Stimulated activated CD4-positive, alpha-beta T cell treated with anti-CD3 and anti-CD28 coated beads, TNF-alpha, amount 100 ng/mL, for 4 hours (primary cell): ENCODE data around the gene BPTF.
A peak's percentile ranks its signal among the peaks of the same experiment; 100 is the strongest.
"Not testable (repeated sequence)": the region's sequence is repeated elsewhere in the genome, so short reads cannot be mapped to it uniquely, and the experiment has no call there.

Experiments
- DNase-seq, 3 experiments: peaks; one replicate each; pipeline ENCODE4 v3.0.0-alpha.2; 2020; ENCODE audit warnings: low read depth in 3 of 3

BPTF gene

DNA sequence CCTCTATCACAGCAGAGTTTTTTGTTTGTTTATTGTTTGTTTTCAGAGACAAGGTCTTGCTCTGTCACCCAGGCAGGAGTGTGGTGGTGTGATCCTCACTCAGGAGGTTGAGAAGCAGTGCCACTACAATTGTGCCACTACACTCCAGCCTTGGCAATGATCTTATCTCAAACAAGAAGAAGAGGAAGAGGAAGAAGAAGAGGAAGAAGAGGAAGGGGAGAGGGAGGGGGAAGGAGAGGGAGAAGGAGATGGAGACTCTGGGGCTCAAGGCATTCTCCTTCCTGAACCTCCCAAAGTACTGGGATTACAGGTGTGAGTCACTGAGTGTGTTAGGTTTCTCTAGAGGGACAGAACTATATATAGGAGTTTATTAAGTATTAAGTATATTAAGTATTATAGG is 188.1 kb downstream of the BPTF start:
- DNase-seq = no peak

DNA sequence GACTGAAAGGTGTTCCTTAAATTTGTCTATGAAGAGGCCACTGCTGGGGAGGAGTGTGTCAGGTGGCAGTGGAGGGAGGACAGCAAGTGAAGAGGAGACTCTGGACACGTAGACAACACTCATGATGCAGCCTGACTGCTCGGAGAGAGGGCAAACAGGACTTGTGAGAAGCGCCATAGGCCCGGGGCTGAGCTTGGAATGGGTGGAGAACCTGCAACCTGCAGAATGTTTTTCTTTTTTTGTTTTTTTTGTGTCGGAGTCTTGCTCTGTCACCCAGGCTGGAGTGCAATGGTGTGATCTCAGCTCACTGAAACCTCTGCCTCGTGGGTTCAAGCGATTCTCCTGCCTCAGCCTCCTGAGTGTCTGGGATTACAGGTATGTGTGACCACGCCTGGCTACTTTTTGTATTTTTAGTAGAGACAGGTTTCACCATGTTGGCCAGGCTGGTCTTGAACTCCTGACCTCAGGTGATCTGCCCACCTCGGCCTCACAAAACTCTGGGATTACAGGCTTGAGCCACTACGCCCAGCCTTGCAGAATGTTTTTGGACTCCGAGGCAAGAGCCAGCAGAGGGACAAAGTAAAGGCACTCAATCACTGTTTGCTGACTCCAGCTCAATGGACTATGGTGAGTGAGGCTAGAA is 189.9 kb downstream of the BPTF start:
- no peak for DNase-seq

DNA sequence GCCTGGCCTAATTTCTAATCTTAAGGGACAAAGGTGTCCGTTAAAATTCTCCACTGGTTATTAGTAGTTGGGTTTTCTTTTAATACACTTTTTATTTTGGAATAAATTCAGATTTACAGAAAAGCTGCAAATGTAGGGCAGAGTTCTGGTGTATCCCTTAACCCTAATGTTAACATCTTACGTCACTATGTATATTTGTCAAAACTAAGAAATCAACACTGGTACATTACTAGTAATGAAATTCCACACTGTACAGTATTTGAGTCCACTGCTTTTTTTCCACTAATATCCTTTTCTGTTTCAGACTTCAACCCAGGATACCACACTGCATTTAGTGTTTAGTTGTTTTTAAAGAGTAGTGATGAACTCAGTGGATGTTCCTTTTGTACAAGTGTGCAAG is 191.5 kb downstream of the BPTF start:
- DNase-seq = no peak

- DNase-seq = not testable (repeated sequence)
Observed at GRCh38 chr17:68018493-68018892, 193.2 kb downstream of the BPTF start.

GRCh38 chr17:68019336-68019674 is 194.0 kb downstream of the BPTF start:
- no peak for DNase-seq

DNA sequence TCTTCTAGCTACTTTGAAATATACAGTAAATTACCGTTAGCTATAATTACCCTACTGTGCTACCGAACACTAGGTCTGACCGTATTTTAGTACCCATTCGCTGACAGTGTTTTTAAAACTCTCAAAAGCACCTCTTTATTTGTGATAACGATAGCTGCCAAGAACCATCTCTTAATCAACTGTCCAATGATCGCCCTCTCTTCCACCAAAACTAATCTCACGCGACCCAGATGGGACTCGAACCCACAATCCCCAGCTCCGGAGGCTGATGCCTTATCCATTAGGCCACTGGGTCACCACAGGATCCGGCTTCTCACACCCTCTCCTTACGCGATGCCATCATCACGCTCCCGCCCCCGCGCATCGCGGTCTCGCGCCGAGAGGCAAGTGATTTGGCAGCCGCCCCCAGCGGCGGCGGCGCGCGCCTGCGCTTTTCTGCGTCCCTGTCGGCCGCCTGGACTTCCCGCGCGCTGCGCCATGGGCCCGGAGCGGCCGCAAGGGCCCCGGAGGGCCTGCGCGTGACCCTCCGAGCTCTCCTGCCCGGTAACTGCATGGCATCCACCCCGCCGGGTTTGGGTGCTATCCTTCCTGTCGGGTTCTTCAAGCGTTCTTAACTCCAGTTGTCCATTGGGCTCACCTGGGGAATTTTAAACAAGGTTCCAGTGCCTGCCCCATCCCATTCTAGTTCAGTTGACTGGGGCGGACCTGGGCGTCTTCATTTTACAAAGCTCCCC is 194.5 kb downstream of the BPTF start:
- peak; percentile 97 to 100 (median 98) for DNase-seq

DNA sequence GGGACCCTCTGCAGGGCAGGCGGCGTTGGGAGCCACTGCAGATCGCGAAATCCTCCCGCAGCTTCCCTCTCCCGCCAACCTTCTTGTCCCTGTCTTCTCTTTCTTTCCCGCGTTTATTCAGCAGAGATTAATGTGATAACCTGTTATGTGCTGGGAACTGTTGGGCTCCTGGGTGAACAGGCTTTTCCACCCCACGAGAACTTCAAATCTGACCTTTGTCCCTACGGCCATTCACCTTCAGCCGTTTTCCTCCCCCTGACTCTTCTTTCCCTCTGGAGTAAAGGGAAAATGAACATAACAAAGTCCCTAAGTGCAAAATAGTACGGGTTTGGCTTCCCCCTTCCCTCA is 195.1 kb downstream of the BPTF start:
- no peak for DNase-seq

- not testable (repeated sequence) for DNase-seq
Observed at GRCh38 chr17:68020791-68021190, 195.5 kb downstream of the BPTF start.

- DNase-seq = no peak
Observed at GRCh38 chr17:68021963-68022362, 196.7 kb downstream of the BPTF start.

DNA sequence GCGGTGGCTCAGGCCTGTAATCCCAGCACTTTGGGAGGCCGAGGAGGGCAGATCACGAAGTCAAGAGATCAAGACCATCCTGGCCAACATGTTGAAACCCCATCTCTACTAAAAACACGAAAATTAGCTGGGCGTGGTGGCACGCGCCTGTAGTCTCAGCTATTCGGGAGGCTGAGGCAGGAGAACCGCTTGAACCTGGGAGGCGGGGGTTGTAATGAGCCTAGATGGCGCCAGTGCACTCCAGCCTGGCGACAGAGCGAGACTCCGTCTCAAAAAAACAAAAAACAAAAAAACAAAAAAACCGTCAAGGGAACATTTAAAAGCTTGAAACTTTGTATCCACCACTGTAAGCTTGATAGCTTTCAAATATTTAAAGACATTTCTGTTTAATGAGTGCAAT is 197.2 kb downstream of the BPTF start:
- DNase-seq = not testable (repeated sequence)

- DNase-seq = no peak
Observed at GRCh38 chr17:68029512-68030215, 204.4 kb downstream of the BPTF start.
